ENCODE results near the gene LYPD5.
"Not testable (repeated sequence)": the region's sequence is repeated elsewhere in the genome, so short reads cannot be mapped to it uniquely, and the experiment has no call there.

Gene LYPD5

DNA sequence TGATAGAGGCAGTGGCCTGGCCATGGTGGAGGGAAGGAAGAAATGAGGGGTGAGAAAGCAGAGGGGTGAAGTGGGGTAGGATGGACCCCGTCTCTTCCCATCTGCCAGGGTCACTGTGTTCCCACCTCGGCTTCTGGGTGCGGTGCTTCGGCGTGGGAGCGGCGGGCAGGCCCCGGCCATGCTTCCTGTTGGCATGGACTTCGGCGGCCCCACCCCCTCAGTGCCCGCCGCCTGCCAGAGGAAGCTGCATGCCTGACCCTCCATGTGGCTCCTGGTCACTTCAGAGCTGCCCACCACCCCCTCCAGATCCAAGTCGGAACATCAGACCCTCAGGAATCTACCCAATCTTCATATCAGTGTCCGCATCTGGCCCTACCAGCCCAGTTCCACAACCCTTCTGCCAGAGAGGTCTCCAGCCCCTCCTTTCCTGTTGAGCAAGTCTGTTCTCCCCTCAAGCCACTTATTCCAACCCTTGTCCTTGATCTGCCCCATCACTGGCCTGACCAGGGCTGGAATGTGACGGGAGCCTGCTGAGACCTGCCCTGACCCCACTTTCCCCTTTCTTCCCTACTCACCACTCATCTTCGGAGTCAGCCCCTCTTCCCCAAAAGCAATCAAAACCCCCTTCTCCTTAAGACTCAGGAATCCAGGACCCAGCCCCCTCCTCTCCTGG is 23.0 kb downstream of the LYPD5 start:
- no peak for DNase-seq (ENCODE audit: extremely low read depth in 1 of 2, low read depth in 1 of 2)

DNA sequence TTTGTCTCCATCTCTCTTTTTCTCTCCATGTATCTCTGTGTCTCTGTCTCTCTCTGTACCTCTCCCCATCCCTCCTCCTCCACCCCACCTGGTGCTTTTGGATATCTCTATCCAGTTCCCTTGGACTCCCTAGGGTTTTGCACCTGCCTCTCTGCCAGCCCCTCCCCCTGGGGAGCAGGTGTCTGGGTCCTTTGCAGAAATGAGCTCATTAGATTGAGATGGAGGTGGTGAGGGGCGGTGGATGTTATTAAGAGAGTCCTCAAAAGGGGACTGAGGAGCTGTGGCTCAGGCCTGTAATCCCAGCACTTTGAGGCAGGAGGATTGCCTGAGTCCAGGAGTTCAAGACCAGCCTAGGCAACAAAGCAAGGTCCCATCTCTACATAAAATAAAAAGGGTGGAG is 23.6 kb downstream of the LYPD5 start:
- DNase-seq (ENCODE audit: extremely low read depth in 1 of 2, low read depth in 1 of 2): no peak

DNA sequence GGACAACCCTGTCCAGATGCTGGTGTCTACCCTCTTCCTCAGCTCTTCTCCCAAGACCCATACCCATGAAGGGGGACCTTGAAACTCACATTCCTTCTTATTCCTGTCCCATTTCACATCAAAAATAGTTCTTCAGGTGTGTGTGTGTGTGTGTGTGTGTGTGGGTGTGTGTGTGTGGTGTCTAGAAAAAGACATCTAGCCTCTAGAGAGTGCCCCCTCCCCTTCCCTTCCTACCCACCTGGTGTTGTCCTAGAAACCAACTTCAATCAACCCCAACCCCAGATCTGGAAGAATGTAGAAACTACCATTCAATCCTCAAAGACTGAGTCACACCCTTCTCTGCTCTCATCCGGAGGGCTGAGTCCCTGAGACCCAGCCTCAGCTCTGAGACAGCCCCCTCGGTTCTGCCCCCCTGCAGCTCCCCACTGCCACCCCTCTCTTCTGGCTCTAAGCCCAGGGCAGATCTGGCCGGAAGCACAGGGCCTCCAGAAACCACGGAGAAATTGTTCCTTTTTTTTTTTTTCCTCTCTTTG is 25.0 kb downstream of the LYPD5 start:
- DNase-seq (ENCODE audit: extremely low read depth in 1 of 2, low read depth in 1 of 2): no peak

DNA sequence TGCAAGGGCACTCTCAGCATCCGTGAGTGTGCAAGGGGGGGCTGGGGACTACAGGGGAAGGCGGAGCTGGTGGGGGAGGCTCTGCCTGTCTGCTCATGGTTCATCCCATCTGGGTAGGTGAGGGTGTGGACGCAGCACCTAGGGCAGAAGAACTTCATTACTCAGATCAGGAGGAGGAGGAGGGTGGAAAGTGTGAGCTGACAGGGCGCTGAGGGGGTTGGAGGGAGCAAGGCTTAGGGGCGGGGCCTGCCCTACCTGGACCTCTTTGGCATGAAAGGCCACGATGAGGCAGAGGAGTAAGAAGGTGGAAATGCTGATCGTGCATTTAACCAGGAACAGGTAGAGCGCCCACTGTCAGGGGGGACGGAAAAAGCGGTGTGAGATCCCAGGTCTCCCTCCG is 26.0 kb downstream of the LYPD5 start:
- peak in 1 of 2 donors; percentile 78 for DNase-seq (ENCODE audit: extremely low read depth in 1 of 2, low read depth in 1 of 2)

DNA sequence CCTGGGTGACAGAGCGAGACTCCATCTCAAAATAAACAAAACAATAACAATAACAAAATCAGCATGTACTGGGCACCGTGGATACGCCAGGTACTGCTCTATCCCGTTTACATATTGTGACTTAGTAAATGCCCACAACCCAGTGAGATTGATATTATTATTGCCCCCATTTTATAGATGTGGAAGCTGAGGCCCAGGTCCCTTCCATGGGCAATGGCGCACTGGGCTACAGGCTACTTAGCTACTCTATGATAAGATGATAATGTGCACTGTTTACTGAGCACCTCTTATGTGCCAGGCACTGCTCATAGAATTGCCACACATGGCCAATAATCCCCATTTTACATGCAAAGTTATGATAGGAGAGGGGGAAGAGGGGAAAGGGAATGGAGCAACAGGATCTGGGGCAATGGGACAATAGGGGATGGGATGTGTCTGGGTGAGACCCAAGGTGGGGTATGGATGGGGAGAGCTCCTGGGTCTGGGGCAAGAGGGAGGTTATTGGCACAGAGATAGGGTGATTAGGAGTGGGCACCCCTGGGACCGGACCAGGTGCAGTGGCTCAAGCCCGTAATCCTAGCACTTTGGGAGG is 26.9 kb downstream of the LYPD5 start:
- no peak for DNase-seq (ENCODE audit: extremely low read depth in 1 of 2, low read depth in 1 of 2)

DNA sequence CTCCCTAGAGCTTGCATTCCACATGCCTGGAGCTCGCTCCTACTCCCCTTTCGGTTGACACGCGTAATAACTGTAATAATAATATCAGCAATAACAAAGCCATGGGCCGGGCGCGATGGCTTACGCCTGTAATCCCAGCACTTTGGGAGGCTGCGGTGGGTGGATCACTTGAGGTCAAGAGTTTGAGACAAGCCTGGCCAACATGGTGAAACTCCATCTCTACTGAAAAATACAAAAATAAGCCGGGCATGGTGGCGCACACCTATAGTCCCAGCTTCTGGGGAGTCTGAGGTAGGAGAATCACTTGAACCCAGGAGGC is 27.3 kb downstream of the LYPD5 start:
- not testable (repeated sequence) for DNase-seq (ENCODE audit: extremely low read depth in 1 of 2, low read depth in 1 of 2)

DNA sequence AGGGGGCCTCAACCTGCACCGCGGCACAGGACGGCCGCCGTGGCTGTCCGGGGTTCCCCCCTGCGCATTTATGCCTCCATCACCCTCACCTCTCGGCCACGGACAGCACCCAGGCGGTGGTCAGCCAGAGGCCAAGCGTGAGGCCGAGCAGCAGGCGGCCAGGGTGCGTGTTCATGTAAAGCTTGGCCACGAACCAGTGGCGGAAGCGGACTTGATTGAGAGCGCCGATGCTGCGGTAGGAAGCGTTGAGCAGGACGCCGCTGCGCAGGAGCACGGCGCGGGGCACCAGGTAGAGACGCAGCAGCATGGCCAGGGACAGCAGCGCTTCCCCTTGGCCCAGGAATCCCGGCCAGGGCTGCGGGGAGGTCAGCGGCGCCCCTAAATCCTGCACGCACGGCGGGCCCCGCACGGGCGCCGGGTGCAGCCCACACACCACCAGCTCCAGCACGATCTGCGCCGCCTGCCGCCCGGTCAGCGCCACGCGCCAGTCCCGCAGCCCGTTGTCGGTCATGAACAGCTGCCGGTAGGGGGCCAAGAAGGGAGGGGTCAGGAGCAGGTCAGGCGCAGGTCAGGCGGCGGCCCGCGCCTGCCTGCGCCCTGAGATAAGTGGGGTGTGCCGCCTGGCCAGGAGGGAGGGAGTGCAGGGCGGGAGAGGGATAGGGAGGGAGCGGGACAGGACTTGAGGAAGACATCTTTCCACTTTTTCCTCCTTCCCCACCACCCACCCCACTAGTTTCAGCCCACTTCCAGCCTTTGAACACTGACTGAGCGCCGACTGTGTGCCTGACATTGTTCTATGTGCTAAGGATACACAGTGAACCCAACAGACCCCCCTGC is 27.9 kb downstream of the LYPD5 start:
- DNase-seq (ENCODE audit: extremely low read depth in 1 of 2, low read depth in 1 of 2): no peak

DNA sequence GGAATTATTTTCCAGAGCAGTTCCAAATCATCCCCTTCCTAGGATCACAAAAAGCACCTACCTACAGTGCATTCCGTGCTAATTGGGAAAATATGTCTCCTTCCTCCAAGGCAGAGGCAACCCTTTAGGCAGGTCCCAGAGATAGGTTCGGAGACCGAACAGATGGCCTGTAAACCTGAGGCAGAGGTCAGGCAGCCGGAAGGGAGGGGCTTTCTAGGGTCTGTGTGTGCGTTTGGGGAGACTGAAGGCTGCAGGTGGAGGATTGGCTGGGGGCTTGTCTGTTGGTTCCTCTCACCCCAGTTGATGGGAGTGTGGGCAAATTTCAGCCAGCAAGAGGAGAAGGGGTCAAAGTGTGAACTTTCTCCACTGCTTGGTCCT is 28.5 kb downstream of the LYPD5 start:
- no peak for DNase-seq (ENCODE audit: extremely low read depth in 1 of 2, low read depth in 1 of 2)

DNA sequence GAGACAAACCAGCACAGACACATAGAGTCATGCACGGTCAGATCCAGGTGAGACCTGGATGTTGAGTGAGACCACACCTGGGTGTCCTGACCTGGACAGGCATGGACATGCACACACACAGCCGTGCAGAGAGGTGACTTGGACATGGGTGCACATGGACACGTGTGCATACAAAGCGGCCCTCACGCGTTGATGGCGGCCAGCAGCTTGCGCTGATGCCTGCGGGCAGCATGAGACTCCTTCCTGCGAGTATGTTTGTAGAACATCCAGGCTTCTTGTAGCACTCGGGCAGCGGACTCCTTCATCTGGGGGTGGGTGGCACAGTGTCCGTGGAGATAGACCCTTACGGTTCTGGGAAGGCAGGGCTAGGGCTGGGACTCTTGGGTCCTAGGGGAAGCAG is 33.0 kb downstream of the LYPD5 start:
- no peak for DNase-seq (ENCODE audit: extremely low read depth in 1 of 2, low read depth in 1 of 2)

DNA sequence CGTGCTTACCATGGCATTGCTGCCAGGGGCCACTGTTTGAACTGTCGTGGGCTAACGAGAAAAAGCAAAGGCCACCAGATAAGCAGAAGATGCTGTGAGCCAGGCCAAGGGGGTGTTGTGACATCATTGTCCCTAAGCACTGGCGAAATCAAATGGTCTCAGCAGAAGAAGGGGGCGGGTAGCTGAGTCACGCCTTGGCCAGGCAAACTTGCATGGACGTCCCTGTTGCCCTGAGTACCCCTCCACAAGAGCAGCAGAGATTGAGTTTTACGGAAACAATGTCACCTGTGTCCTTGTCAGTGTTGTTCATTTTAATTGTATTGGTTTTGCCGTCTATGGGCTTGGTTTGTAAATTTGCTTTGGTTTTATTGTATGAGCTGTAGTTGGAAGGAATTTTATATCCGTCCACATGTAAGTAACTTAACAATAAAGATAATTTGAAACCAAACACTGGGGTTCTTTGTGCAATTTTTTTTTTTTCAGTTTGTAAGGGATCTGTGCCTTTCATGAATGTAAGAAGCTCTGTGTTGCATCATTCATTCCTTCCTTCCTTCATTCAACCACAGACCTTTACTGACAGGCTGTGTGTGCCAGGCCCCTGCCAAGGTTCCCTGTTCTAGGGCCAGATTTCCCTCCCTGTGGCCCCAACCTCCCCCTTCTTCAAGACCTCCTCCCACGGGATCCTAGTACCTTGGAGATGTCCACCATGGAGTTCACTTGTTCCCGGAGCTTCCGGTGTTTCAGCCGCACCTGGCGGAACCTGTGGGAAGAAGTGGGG is 33.8 kb downstream of the LYPD5 start:
- DNase-seq (ENCODE audit: extremely low read depth in 1 of 2, low read depth in 1 of 2): no peak

DNA sequence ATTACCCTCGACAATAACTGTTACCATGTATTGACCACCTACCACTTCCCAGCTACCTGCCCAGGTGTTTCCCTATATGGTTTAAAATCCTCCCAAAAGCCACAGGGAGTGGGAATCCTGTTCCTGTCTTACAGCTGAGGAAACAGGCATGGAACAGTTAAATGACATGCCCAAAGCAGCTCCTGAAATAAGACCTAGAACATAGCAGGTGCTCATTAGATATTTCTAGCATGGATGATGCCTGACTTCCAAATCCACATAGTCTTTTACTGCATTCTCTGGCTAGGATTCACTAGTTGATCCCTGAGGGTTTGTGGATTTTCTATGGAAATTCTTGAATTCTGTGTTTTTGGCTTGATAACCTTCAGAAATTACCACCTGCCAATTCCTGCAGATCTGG is 34.4 kb downstream of the LYPD5 start:
- DNase-seq (ENCODE audit: extremely low read depth in 1 of 2, low read depth in 1 of 2): no peak

DNA sequence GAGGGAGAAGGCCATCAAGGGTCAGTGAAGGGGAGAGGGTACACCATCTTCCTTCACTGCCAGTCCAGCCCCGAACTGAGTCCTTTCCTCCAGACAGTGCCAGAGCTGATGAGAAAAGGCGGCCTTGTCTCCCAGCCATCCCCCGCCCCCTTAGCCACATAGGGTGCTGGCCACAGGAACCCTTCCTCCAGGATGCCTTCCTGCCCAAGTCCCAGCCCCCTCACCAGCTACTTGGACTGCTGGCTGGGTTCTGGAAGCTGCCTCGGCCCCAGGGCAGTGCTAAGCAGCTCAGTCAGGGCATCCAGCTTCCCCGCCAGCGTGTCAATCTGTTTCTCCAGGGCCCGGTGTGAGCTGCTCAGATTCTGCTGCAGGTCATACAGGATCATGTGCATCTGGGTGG is 34.9 kb downstream of the LYPD5 start:
- no peak for DNase-seq (ENCODE audit: extremely low read depth in 1 of 2, low read depth in 1 of 2)

DNA sequence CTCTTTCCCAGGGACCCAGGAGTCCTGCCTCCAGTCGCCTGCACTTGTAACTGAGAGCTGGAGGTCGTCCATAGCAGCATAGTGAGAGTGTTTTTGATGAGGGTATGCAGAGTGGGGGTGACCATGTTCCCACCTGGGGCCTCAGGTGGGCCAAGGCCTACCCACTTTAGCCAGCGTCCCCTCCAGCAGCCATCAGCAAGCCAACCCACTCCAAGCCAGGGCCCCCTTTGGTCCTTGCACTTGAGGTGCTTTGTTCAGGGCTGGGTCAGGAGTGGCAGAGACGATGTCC is 35.5 kb downstream of the LYPD5 start:
- no peak for DNase-seq (ENCODE audit: extremely low read depth in 1 of 2, low read depth in 1 of 2)

DNA sequence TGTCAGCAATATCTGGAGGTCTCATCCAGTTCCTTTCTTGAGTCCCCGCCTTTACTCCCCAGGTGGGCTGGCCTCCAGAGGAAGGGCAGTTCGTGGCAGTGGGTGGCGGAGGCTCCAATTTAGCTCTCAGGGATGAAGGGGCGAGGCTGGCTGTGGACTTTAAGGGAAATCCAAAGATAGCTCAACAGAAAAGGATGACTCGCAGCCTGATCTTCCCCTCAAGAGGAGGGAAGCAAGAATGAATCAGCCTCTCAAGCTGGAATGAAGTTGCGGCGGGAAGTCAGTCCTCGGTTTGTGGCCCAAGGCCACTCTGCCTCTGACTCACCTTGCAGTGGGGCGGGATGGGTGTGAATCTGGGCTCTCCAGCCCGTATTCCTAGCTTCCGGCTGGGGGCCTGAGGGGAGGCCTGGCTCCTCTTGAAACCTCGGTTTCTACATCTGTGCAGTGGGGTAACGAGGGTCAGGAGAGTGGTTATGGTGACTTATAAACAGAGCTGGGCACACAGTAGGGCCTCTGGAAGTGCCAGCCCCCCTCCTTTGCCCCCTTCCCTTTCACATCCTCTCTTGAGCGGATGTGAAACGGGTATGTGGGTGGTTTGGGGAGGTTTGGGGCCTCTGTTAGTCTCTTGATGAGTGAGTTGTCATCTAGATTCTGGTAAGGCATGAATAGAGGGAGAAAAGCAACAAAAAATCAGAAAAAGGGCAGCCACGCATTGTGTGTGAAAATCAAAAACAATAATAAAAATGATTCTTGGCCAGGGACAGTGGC is 37.0 kb downstream of the LYPD5 start:
- DNase-seq (ENCODE audit: extremely low read depth in 1 of 2, low read depth in 1 of 2): peak; percentile 74 to 90

DNA sequence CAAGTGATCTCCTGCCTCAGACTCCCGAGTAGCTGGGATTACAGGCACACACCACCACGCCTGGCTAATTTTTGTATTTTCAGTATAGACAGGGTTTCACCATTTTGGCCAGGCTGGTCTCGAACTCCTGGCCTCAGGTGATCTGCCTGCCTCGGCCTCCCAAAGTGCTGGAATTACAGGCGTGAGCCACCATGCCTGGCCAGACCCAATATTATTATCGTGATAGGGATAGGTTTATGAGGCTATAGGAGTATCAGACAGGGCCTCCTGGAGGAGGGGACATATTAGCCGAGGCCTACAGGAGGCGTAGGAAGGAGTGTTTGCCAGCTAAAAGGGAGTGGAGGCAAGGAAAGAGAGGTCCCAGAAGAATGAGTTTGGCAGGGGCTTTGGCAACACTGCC is 37.6 kb downstream of the LYPD5 start:
- DNase-seq (ENCODE audit: extremely low read depth in 1 of 2, low read depth in 1 of 2): not testable (repeated sequence)

DNA sequence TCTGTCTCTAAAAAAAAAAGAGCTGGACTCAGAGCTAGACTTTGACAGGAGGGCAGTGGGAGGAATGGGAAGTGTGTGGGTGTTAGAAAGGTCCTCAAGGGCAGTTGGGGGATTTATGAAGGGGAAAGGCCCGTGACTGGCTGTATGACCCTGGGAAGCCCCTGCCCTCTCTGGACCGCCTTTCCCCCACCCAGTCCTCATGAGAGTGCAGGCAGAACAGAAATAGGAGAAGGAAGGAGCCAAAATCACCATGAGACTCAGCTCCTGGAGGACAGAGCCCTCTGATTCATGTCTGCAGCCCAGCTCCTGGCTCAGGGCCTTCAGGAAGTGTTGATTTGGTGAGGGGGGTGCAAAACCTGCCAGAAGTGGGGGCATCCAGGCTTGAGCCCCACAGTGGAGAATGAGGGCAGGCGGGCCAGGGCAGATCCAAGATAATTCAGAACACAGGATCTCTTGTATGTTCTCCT is 38.7 kb downstream of the LYPD5 start:
- DNase-seq (ENCODE audit: extremely low read depth in 1 of 2, low read depth in 1 of 2): no peak

DNA sequence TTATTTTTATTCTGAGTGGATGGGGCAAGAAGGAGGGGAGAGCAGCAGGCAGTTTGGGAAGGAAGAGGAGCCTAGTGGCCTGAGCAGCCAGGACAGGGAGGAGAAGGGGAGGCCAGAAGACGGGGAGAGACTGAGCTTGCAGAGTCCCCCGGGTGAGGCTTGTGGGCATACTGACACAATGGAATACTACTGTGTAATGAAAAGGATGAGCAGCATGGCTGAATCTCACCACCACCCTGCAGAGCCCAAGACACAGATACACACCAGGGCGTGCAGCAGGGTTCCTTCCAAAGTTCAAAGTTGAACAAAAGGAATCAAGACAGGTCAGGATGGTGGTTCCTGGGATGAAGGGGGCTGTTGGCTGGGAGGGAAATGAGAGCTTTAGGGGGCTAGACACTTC is 39.4 kb downstream of the LYPD5 start:
- DNase-seq (ENCODE audit: extremely low read depth in 1 of 2, low read depth in 1 of 2): no peak

DNA sequence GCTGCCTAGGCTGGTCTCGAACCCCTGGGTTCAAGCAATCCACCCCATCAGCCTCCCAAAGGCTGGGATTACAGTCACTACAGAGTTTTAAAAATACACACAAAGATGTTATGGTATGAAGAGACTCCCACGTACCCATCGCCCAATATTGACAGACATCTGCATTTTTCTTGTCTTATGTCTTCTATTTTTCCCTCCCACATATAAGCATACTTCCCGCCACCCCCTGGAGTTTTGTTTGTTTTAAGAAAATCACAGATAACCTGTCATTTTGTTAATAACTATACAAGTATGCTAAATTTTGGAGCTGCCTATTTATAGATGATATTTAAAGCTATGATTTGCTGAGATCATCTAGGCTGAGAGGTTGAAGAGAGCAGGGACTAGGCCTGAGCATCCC is 41.3 kb downstream of the LYPD5 start:
- no peak for DNase-seq (ENCODE audit: extremely low read depth in 1 of 2, low read depth in 1 of 2)

DNA sequence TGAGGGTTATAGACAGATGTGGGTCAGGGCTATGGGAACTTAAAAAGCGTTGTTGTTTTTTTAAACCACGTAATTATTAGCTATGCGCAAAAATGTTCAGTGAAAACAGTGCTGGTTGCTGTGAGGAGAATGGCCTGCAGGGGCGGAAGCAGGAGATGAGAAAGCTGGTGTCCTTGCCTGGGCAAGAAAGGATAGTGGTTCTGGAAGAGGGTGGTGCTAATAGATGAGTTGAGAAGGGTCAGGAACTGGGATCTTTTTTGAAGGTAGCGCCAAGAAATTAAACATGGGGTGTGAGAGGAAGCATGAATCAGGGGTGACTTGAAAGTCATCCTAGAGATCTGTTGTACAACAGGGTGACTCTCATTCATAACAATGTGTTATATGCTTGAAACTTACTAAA is 42.7 kb downstream of the LYPD5 start:
- DNase-seq (ENCODE audit: extremely low read depth in 1 of 2, low read depth in 1 of 2): no peak

DNA sequence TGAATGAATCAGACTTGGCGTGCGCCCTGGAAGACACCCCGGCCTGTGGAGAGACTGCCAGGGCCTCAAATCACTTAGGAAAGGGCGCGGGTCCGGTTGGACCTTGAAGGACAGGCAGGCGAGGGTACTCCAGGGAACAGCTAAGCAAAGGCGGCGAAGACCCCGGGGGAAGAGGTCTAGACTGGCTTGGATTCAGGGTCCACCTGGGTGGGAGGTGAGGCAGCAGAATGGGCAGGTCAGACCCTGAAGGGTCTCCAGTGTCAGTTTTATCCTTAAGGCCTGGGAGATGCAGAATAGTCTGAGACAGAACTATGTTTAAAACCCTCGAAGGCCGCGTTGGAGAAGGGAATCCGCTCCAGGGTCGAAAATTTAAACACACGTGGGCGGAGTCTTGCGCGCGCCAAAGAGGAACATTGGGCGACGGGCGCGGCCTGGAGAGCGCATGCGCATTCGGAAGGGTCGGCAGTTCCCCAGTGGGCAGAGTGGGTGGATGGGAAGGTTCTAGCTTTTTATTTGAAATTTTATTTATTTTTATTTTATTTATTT is 46.9 kb downstream of the LYPD5 start:
- DNase-seq (ENCODE audit: extremely low read depth in 1 of 2, low read depth in 1 of 2): peak; percentile 56 to 79

Data from stimulated activated CD8-positive, alpha-beta memory T cell treated with anti-CD3 and anti-CD28 coated beads, Interleukin-7, amount 100 ng/mL, for 48 hours (primary cell).